Left lung (tissue), 14 donors: ENCODE data around the gene C22orf42. TPM values are rescaled to one million over a fixed set of nuclear protein-coding genes. Genes with fewer than 3 reads are reported as not detected.

Source experiments
- ATAC-seq: fragments of 200-7000 bp; cut with Tn5 transposase; one replicate; pipeline ENCODE4 v1.9.1; 2020; ENCODE audit warnings: moderate library complexity
- DNase-seq, 4 donors: peaks; one replicate each; pipeline ENCODE4 v3.0.0-alpha.2; 2013 to 2020
- H3K27ac ChIP-seq, 2 donors: fragments of 200-600 bp; sonication (generic) in 1 of 2; one replicate each; pipeline versions ENCODE4 v1.5.0 to v1.8.0; 2020 to 2021
- H3K27me3 ChIP-seq, 2 donors: fragments of 200-600 bp; sonication (generic) in 1 of 2; one replicate each; pipeline versions ENCODE4 v1.5.0 to v1.8.0; 2020 to 2021
- H3K36me3 ChIP-seq, 2 donors: fragments of 200-600 bp; sonication (generic) in 1 of 2; one replicate each; pipeline versions ENCODE4 v1.5.0 to v1.8.0; 2020 to 2021
- H3K4me1 ChIP-seq, 2 donors: fragments of 200-600 bp; one replicate each; pipeline ENCODE4 v1.8.0; 2021
- H3K4me3 ChIP-seq, 2 donors: fragments of 200-600 bp; sonication (generic) in 1 of 2; one replicate each; pipeline versions ENCODE4 v1.5.0 to v1.8.0; 2020 to 2021; ENCODE audit warnings: mild to moderate bottlenecking in 1 of 2
- H3K9me3 ChIP-seq, 2 donors: fragments of 200-600 bp; sonication (generic) in 1 of 2; one replicate each; pipeline versions ENCODE4 v1.5.0 to v1.8.0; 2020 to 2021
- CTCF ChIP-seq, 2 donors: fragments of 200-600 bp; sonication (generic) in 1 of 2; IDR thresholded peaks; one replicate each; pipeline versions ENCODE4 v1.5.0 to v1.8.0; 2021; ENCODE audit warnings: antibody characterized with exemption in 2 of 2
- intact Hi-C, 2 donors: fragments of 100-400 bp; cut with DNase I; formaldehyde crosslinking; loops; one replicate each; pipeline versions ENCODE4 v1.11.2 to v1.14.2; 2022
- long read RNA-seq, 12 donors: library from polyadenylated mRNA in 2 of 12; unstranded in 2 of 12; transcript quantifications; one replicate each; pipeline ENCODE4 v2.0.0 and lab custom pipeline, GENCODE V29; 2019 to 2026
- polyA plus RNA-seq, 6 donors: library from polyadenylated mRNA; unstranded; fragments of 120-200 nt; gene quantifications; one replicate each; pipeline ENCODE4 v1.2.1, GENCODE V29; 2013; ENCODE audit not compliant: insufficient read length in 6 of 6
- total RNA-seq, 2 donors: library from RNA; stranded (reverse); fragmentation: NEBNext Ultra II Directional; extraction: Animal tissue kit (Norgen Biotek cat#: 25700); gene quantifications; one replicate each; pipeline ENCODE4 v1.2.1, GENCODE V29; 2021
- donor health status: DM: no; HTN: yes; CAD: no.
- donor health status: DM: no; HTN: no; CAD: no.

The C22orf42 gene
- total RNA-seq (not detected), polyA plus RNA-seq (under 1 TPM in 1 of 6 donors, not detected in 5; 0.35 TPM)
- long read RNA-seq, donor 1: 0 reads
- long read RNA-seq, donor 2: 0 reads
- long read RNA-seq, donor 3: 0 reads
- long read RNA-seq, donor 4: 0 reads
- long read RNA-seq, donor 5: 0 reads
- long read RNA-seq, donor 6: 0 reads
- long read RNA-seq, donor 7: 0 reads
- long read RNA-seq, donor 8: 0 reads
- long read RNA-seq, donor 9: 0 reads
- long read RNA-seq, donor 10: 0 reads
- long read RNA-seq, donor 11, partial matches to known transcripts: 0 of 2 reads
- long read RNA-seq, donor 11, other reads (novel, unspliced or antisense): 0 of 2 reads
- long read RNA-seq, donor 12: 0 reads

- no peak for TF ChIP-seq CTCF (IDR thresholded peaks at IDR 0.05)
- Histone ChIP-seq H3K4me1 (no peaks in the 10 kb centered on the region), H3K36me3 (no peaks in the 10 kb centered on the region), H3K4me3 (no peak within 1 kb of the TSS), H3K9me3 (no peaks in the 10 kb centered on the region), H3K27me3 (peaks cover 0 to 8% of the 10 kb centered on the region in 2 donors), H3K27ac (no peak within 1 kb of the TSS)
- intact Hi-C loops: no loop called here
- ATAC-seq: no peak
- no peak for DNase-seq
Measured at GRCh38 chr22:32158712-32159533, at the start of gene C22orf42. Gene C22orf42, minus strand, starts transcription at chr22:32159303. Its CDS starts 88 bp downstream, at chr22:32159215.

DNA sequence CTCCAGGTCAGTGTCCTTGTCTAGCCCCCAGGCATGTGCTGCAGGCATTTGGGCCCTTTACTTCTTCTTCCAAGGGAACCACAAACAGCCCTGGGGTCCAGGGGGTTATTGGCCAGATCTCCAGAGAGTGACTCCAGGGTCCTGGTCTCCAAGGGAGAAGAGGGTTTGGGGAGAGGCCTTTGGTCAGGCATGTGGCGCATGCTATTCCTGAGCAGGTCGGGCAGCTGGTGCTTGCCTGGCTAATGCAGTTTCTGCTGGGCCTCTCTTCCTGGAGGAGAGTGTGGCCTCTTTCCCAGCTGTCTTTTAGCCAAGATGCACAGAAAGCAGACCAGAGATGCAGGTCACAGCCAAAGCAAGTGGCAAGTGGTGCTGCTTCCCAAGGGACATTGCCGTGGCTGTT, 49.6 kb upstream of the C22orf42 start:
- peaks cover 0 to 16% of the 10 kb centered on the region in 2 donors for H3K4me1 ChIP-seq
- no peaks in the 10 kb centered on the region for H3K36me3 ChIP-seq
- no peak overlapping the region for H3K4me3 ChIP-seq
- H3K27ac ChIP-seq: no peak overlapping the region
- TF ChIP-seq CTCF (IDR thresholded peaks at IDR 0.05): no peak
- H3K27me3 ChIP-seq: peaks cover 7 to 30% of the 10 kb centered on the region in 2 donors
- no peak for DNase-seq
- intact Hi-C loops: no loop called here
- H3K9me3 ChIP-seq: no peaks in the 10 kb centered on the region
- ATAC-seq: no peak

GRCh38 chr22:32207971-32208480, 48.9 kb upstream of the C22orf42 start:
- no peak overlapping the region for H3K27ac ChIP-seq
- H3K36me3 ChIP-seq: no peaks in the 10 kb centered on the region
- H3K9me3 ChIP-seq: no peaks in the 10 kb centered on the region
- ATAC-seq (no peak), DNase-seq (no peak)
- H3K27me3 ChIP-seq: peaks cover 14 to 36% of the 10 kb centered on the region in 2 donors
- no peak overlapping the region for H3K4me3 ChIP-seq
- intact Hi-C loops: no loop called here
- peaks cover 2 to 22% of the 10 kb centered on the region in 2 donors for H3K4me1 ChIP-seq
- TF ChIP-seq CTCF (IDR thresholded peaks at IDR 0.05): no peak

GRCh38 chr22:32206774-32207758, 48.0 kb upstream of the C22orf42 start:
- peak; percentile 21 to 59 for TF ChIP-seq CTCF (IDR thresholded peaks at IDR 0.05)
- H3K27ac ChIP-seq: no peak overlapping the region
- no peaks in the 10 kb centered on the region for H3K9me3 ChIP-seq
- peaks cover 6 to 32% of the 10 kb centered on the region in 2 donors for H3K4me1 ChIP-seq
- H3K36me3 ChIP-seq: no peaks in the 10 kb centered on the region
- peak in 1 of 4 donors; percentile 65 for DNase-seq
- ATAC-seq: peak; percentile 43
- H3K4me3 ChIP-seq: no peak overlapping the region
- intact Hi-C loops: no loop called here
- H3K27me3 ChIP-seq: peaks cover 17 to 46% of the 10 kb centered on the region in 2 donors
